ENCODE measurements around the gene PPM1N.

Gene PPM1N

DNA sequence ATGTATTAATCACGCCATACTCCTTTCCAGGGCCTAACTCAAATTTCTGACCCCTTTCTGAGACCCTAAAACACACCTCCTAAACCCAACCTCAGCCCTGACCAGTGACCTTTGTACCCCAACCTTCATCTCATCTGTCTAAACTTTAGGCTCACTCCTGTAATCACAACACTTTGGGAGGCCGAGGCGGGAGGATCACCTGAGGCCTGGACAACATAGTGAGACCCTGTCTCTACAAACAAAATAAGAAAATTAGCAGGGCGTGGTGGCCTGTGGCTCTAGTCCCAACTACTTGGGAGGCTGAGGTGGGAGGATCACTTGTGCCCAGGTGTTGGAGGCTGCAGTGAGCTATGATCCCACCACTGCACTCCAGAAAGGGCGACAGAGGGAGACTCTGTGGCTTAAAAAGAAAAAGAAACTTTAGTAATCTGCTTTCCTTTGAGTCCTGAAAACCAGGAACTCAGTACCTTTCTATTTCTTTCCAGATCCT lies 6.1 kb upstream of the PPM1N start:
- DNase-seq, result no peak

DNA sequence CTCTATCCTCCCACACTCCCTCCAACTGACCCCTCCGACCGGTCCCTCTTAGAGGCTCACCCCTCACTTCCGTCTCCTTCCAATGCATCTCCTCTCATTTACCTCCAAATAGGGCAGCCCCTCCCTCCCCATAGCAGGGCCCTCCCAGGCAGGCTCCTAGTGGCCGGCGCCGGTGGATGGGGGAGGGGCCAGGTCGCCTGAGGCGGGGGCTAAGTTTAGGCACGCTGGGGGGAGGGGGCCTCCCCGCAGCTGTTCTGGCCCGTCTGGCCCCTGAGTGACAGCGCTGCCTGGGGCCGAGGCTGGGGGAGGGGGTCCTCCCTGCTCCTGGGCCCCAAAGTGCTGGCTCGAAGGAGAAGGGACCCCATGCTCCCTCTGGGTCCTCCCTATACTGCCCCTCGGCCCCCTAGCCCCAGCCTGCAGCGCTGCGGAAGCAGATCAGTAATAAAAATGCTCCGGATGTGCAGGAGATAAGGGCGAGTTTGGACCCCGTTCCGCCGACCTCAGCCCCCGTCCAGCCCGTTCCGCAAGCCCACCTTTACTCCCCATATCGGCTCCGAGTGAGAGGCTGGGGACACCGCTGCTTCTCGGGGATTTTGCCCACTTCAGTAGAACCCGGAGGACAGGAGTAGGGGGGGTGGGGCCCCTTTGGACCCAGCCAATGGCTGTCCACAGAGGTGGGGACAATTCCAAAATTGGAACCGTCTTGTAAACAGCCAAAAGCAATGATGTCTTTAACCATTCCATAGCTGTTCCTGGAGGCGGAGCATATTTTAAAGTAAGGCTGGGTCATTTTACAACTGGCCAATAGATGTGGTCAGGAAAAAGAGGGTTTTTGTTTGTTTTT lies 5.4 kb upstream of the PPM1N start:
- DNase-seq, result peak in 1 of 5 experiments; percentile 40

DNA sequence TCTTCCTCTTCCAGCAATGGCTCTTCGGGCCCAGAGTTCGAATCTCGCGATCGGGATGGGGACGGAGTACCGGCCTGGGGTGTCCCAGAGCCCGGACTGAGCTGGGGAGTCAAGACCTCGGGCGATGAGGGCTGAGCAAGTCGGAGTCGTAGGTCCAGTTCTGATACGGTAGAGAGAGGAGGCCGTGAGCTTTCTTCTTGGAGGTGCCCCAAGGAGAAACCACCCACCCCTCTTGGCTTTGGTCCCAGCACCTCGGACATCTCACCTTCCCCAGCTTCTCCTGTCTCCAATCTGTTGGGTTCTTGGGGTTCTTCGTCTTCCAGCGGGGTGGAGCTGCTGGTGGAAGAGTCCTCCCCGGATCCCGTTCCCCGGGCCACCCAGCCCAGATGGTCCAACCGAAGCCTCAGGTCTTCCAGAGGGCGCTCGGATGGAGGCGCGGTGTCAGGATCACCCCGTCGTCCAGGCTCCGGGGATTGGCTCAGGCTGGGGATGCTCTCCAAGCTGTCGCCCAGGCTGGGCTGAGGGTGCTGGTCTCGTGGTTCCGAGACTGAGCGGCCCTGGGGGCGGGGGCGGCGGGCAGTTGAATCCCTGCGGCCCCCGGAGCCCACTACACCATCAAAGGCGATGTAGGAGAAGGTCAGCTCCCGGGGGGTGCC lies 3.9 kb upstream of the PPM1N start:
- no peak for DNase-seq

DNA sequence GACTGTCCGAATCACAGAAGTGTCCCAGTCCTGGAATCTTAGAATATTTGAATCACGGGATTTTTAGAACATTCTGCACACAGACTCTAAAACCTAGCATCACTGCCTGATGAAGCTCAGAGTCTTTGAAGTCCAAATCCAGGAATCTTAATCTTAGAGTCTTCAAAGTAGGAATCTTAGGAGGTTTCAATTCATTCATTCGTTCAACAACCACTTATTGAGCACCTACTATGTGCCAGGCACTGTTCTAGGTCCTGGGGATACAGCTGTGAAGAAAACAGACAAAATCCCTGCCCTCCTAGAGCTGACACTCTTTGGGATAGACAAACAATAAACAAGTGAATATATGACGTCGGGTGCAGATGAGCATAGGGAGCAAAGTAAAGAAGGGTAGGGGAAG lies 3.1 kb upstream of the PPM1N start:
- DNase-seq, result no peak

DNA sequence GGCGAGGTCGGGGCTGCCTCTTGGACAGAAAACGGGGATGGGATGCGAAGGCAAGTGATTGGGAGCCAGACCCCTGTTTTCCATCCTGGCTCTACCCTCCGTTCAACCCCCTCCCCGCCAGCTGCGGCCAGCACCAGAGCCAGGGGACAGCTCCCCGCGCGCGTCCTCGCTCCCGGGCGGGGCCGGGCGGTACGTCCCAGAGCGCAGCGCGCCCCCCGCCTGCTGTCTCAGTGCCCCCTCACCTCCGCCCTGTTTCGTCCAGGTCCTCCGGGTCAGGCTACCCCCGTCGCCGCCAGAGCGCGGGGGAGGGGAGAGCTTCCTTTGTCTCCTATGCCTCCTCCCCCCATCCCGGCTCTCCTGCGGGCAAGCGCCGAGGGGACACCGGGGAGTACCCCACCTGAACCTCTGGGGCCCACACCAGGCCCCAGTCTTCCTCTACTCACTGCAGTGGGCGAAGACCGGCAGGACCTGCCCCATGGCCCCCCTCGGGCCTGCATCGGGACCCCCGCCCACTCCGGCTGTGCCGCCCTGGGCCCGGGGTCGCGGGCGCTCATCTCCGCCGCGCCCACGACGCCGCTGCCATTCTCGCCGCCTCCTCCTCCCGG lies 1.8 kb upstream of the PPM1N start:
- peak in 1 of 5 experiments; percentile 49 for DNase-seq

DNA sequence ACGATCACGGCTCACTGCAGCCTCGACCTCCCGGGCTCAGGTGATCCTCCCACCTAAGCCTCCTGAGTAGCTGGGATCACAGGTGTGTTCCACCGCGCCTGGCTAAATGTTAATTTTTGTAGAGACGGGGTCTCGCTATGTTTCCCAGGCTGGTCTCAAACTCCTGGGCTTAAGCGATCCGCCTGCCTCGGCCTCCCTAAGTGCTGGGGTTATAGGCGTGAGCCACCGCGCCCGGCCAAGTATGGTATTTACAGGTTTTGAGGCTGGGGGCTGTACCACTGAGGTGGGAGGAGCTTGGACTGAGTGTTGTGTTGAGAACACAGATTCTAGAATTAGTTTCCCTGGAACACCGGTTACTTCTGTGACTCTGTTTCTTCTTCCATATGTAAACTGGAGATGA lies 452 bp upstream of the PPM1N start:
- no peak for DNase-seq

DNA sequence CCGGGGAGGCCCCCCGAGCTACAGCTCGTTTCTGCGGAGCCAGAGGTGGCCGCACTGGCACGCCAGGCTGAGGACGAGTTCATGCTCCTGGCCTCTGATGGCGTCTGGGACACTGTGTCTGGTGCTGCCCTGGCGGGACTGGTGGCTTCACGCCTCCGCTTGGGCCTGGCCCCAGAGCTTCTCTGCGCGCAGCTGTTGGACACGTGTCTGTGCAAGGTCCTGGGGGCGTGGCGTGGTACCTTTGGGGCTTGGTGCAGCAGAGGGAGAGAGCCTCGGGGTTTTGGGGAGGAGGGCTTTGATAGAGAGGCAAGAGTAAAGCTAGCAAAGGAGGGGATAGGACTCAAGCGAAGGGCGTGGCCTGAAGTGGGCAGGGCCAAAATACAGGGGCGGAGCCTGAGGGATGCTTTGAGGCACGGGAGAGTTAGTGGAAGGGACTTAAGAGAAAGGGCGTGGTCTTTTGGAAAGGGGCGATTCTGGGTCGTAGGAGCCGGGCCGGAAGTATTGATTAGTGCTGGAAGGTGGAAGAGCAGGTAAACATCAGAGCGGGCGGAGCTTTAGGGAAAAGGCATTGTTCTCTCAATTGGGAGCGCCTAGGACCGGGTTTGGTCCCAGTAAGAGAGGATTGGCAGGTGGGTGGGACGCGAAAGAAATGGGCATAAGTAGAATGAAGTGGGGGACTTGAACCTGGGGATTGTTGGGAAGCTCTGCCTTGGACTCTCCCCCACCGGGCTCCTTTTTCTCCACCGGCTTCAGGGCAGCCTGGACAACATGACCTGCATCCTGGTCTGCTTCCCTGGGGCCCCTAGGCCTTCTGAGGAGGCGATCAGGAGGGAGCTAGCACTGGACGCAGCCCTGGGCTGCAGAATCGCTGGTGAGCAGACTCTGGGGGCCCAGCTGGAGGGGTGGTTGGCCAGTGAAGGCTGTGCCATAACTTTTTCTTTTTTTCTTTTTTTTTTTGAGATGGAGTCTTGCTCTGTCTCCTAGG lies 1.2 kb downstream of the PPM1N start:
- DNase-seq, result peak in 3 of 5 experiments; percentile 45 to 71 (median 50)

DNA sequence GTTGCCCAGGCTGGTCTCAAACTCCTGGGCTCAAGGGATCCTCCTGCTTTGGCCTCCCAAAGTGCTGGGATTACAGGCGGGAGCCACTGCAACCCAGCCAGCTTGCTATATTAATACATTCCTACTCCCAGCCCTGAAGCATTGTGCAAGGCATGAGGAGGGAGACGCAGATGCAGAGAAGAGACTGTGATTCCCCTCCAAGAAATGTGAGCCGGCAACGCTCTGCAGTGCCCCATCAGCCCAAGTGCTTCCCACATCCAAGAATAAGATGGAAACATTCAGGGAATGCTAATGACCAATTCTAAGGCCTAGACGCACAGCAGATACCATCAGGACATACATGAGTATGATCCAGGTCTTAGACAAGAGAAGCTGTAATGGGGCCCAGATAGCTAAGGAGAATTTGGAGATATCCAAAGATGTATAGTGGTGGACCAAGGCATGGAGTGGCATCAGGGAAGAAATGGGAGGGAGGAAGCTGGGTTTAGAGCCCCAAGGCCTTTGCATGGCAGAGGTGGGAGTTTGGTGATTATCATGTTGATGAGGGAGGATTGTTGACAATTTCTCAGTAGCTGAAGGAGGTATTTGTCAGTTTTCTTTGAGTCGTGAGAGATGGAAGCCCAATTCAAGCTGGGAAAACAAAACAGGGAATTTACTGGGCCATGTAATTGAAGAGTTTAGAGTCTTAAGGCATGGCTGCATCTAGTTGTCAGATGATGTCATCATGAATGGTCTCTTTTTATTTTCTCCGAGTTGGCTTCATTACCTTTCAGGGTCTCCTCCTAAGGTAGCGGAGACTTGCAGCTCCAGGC lies 2.9 kb downstream of the PPM1N start:
- no peak for DNase-seq

DNA sequence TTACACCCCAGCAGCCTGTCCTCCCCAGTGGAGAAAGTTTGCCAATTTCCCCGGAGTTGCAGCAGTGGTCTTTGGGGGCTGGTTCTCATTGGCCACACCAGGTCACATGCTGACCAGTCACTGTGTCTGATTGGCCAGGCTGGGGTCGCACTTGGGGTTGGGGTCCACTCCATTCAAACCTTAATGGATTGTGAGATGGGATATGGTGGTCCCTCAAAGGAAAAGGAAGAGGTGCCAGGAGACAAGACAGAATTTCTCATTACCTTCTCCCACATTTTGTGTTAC lies 3.4 kb downstream of the PPM1N start:
- DNase-seq, result no peak

DNA sequence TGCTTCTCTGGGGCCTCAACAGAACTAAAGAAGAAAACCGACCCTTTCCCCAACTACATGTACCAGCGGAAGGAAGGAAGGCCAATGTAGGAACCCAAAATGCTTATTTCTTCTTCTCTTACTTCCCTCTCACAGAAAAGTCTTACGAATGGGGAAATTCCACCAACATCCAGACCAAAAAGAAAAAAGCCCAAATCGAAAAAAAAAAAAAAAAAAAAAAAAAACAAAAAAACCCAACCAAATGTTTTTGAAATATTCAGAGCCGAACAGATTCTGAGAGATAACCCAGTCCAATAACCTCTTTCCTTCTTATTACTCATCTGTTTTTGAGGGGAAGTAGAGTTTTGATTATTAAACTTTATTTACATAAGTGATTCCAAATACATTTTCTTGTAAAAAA lies 3.9 kb downstream of the PPM1N start:
- no peak for DNase-seq

DNA sequence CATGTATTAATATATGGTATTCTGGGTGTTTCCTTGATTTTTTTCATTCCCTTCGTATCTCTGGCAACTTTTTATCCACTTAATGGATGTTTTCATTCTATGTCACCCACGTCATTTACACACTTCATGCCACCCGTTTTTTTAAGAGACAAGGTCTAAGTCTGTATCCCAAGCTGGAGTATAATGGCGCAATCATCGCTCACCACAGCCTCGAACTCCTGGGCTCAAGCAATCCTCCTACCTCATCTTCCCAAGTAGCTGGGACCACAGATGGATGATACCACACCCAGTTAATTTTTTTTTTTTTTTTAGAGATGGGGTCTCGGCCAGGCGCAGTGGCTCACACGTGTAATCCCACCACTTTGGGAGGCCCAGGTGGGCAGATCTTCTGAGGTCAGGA lies 5.7 kb downstream of the PPM1N start:
- no peak for DNase-seq

DNA sequence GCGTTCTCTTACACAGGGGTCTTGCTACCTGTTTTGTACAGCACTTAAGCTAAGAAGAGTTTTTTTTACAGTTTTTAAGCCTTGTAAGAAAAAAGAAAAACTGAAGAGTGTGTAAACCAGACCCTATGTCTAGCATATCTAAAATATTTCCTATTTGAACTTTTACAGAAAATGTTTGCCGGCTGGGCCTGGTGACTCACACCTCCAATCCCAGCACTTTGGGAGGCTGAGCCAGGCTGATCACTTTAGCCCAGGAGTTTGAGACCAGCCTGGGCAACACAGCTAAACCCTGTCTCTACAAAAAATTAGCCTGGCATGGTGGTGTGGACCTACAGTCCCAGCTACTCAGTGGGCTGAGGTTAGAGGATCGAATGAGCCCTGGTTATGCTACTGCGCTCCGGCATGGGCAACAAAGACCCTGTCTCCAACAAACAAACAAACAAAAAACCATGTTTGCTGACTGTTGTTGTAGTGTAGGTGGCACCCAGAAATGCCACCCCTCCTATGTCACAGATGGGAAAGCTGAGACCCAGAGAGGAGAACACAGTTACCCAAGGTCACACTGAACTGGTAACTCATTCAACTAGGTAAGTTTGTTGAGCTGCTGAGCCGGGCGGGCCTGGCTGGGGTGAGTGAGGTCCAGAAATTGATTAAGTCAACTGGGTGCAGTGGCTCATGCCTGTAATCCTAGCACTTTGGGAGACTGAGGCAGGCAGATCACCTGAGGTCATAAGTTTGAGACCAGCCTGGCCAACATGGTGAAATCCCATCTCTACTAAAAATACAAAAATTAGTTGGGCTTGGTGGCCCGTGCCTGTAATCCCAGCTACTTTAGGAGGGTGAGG lies 7.1 kb downstream of the PPM1N start:
- DNase-seq, result no peak

DNA sequence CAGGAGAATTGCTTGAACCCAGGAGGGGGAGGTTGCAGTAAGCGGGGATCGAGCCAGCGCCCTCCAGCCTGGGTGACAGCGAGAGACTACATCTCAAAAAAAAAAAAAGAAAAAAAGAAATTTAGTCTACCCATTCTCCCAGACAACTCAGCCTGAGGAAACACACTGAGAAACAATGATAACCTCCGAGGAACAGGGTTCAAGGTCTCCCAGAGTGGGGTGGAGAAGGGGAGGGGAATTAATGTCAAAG lies 7.7 kb downstream of the PPM1N start:
- no peak for DNase-seq

DNA sequence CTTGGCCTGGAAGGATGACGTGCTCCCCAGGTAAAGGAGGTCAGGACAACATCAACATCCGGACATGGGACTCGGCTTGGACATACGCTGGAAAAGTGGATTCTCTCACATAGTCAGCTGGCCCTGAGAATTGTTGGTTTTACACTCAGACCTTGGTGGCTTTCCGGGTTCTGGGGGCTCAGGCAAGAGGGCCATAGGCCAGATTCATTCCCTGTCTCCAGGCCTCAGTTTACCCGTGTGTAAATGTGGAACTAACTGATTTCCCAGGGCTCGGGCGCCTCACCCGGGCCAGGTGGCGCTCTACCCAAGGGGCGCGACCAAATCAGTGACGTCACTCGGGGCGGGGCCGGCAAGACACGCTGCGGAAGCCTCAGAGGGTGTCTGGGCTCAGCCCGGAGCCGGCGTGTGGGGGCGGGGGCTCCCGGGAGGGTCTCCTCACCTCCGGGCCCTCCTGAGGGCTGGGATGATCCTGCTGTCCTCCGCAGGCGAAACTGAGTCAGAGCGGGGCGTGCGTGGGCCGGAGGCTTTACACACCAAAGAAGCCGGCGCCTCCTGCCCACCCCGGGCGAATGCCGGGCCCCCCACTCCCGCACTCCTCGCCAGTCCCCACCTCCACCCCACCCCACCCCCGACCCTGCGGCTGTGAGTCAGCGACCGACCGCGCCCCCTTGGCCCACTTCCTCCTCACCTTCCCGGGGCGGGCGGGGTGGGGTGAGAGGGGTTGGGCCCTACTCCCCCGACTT lies 8.2 kb downstream of the PPM1N start:
- DNase-seq, result peak; percentile 95 to 98 (median 96)

DNA sequence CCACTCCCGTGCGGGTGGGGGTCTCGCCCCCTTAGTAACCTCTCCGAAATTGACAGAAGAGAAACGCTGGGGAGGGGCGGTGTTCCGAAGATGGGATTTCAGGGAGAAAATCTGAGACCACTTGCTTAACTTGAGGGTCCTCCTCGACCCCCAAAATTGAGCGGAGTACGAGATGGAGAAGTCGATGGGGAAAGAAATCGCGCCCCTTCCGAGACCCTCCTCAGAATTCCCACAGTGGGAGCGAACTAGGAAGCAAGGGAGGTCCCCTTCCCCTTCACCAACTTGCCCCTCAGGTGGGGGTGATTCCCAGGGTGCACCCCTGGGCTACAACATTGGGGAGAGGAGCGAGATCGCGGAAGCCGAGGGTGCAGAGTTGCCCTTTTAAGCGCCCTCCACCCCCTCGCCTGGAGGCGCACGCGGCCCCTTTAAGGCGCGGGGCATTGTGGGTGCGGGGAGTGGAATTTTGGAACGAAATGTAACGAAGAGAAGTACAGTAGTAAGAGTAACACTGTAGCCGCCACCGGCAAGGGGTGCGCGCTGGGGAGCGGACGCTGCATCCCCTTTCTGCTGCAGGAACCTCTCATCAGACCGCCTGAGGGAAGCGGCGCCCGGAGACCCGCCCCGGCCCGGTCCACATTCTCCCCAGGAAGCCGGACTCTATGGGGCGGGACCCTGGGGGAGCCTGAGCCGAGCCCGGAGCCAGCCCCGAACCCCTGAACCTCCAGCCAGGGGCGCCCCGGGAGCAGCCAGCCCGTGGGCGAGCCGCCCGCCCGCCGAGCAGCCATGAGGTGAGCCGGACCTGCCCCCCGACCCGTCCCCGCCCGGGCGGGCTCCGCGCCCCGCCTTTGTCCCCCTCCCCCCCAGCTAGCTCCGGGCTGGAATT lies 9.0 kb downstream of the PPM1N start, which contains the start of gene VASP:
Gene VASP (plus strand): TSS at position 491 of the 883 bp plus-strand sequence. CDS start 293 bp downstream, at position 784.
- DNase-seq, result peak; percentile 81 to 96 (median 88)

DNA sequence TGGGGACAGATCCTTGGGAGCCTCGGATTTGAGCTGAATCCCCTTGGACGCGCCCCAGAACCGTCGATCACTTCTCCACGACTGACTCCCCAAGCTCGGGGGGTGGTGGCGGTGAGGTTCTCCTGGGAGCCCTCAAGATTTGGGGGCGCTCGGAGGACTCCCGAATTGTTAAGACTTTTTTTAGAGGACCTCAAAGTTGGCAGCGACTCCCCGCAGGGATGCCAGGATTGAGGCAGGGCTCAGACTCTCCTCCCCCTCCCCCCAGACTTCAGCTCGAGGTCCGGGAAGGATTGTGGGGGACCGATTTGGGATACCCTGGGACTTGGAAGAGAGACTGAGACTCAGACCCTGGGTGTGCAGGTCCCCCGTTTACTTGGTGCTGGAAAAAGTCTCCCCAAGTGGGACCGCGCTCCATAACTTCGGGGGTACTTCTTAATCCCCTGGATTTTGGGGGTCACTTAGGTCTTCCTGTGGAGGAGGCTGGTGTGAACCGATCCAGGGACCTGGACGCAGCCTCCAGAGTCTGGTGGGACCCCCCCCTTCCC lies 9.7 kb downstream of the PPM1N start:
- DNase-seq, result no peak

DNA sequence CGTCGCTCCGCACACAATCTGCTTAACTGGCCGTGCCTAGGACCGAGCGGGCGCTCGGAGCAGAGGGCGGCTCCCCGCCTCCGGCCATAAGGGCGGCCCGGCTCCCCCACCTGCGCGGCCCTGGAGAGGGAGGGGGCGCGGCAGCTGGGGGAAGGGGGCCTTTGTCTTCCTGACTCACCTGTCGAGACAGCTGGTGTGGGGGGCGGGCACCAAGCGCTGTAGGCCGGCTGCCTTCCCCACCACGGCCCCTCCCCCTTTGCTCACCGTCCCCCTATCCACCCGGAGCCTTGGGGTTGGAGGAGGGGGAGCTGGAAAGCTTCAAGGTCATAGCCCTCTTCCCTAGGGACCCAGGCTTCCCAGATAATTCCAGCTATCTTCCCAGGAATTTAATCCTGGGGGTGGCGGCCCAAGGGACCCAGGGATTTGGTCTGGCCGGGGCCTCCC lies 10.2 kb downstream of the PPM1N start:
- peak in 2 of 5 experiments; percentile 36 to 50 for DNase-seq

DNA sequence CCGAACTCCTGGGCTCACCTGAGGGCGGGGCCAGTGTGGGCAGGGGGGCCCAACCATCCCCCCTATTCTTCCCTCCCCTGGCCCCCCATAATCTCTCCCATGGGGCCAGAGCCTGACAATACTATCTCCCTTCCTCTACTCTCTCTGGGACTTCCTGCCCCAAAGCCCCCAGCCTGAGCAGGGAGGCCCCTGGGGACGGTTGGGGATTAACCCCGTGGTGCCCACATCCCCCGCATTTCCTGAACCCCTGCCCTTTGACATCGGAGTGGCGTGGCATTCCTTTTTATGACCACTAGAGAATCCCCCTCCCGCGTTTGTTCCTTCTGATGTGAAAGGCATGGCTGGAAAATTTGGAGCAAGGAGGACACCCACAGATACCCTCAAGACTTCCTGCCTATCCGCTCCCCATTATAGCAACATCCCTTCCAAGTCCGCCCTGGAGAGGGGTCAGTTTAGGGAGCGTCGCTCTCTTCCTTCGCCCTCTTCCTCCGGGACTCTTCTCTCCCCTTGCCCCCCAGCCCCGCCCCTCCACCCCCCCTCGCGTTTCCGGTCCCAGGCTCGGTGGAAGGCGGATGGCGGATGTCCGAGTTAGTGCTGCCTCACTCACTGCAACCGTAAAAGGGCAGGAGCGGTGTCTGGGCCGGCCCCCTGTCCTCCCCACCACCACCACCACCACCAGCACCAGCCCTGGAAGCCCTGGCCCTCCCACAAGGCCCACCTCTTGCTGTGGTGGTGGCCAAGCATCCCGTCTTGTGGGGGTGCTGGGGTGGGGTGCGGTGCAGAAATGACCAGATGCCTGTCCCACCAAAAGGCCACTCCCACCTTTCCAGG lies 10.8 kb downstream of the PPM1N start:
- DNase-seq, result peak in 1 of 5 experiments; percentile 55

Measured in T-helper 2 cell (primary cell).